K562 (cell line): ENCODE measurements around the gene ODAD3. TPM values are rescaled to one million over a fixed set of nuclear protein-coding genes. Genes with fewer than 3 reads are reported as not detected.
A peak's percentile ranks its signal among the peaks of the same experiment; 100 is the strongest.

Experiments
- ATAC-seq: fragments of 200-7000 bp; cut with Tn5 transposase; 3 replicates; pipeline ENCODE4 v1.9.1; 2020; ENCODE audit warnings: moderate library complexity
- BruUV-seq: library from RNA; stranded (reverse); fragments of 400-500 nt; replicated peaks from 2 replicates; lab custom pipeline; 2021; lab: Mats Ljungman, UMichigan
- CTCF ChIA-PET: fragments of 300-600 bp; formaldehyde crosslinking; extraction: SDS; loops from one replicate; lab custom pipeline; 2021; ENCODE audit warnings: low intra/inter-chr PET ratio; lab: Yijun Ruan, JAX
- POLR2A ChIA-PET: fragments of 300-600, 350-650 bp; sonication (Branson Sonifier 250); formaldehyde crosslinking; extraction: SDS; loops from one replicate; lab custom pipeline; 2021; ENCODE audit warnings: antibody characterized with exemption, inconsistent platforms; lab: Yijun Ruan, JAX
- DNase-seq, 4 experiments: peaks; one replicate each; pipeline versions ENCODE4 v3.0.0 to v3.0.0-alpha.2; 2011 to 2018; ENCODE audit warnings: low spot score in 3 of 4, mixed read lengths in 3 of 4; ENCODE audit errors: extremely low read depth in 1 of 4
- FAIRE-seq: peaks from 2 replicates; lab custom pipeline; 2011; peaks lifted over from hg19 to GRCh38; lab: Jason Lieb, UNC
- H2AFZ ChIP-seq: 2 replicates; pipeline ENCODE4 v1.6.0; 2011; ENCODE audit warnings: low read depth, low read length, control low read depth, inconsistent platforms
- H3K27ac ChIP-seq: fragments of 200-600 bp; 3 replicates; pipeline ENCODE4 v1.8.0; 2011; ENCODE audit warnings: low read depth, mild to moderate bottlenecking, control low read depth, inconsistent platforms, low read length, moderate library complexity, mixed read lengths; ENCODE audit errors: extremely low read depth
- H3K27me3 ChIP-seq, 2 experiments: fragments of 300-600 bp in 1 of 2; 2 replicates in 1 of 2; 3 replicates in 1 of 2; pipeline versions ENCODE4 v1.6.0 to v1.8.0; 2011; ENCODE audit warnings: inconsistent platforms in 2 of 2, low read length in 2 of 2, mild to moderate bottlenecking in 1 of 2, mixed read lengths in 1 of 2, moderate library complexity in 1 of 2; ENCODE audit not compliant: control insufficient read depth in 2 of 2, insufficient read depth in 2 of 2
- H3K36me3 ChIP-seq: fragments of 300-600 bp; 3 replicates; pipeline ENCODE4 v1.8.0; 2011; ENCODE audit warnings: mild to moderate bottlenecking, low read length, inconsistent platforms; ENCODE audit not compliant: control insufficient read depth, insufficient read depth
- H3K4me1 ChIP-seq, 2 experiments: fragments of 200-600 bp in 1 of 2; replicated peaks in 1 of 2; 2 replicates in 1 of 2; 3 replicates in 1 of 2; pipeline versions ENCODE4 v1.5.1 to v1.8.0; 2011; ENCODE audit warnings: inconsistent platforms in 2 of 2, low read length in 2 of 2, mild to moderate bottlenecking in 1 of 2, mixed read lengths in 1 of 2, moderate library complexity in 1 of 2; ENCODE audit not compliant: control insufficient read depth in 2 of 2, insufficient read depth in 2 of 2
- H3K4me2 ChIP-seq: 2 replicates; pipeline ENCODE4 v1.6.1; 2011; ENCODE audit warnings: low read length, control low read depth, inconsistent platforms, mixed read lengths; ENCODE audit not compliant: insufficient read depth
- H3K4me3 ChIP-seq: fragments of 200-600 bp; sonication (generic), shearing (Covaris generic); 2 replicates; pipeline ENCODE4 v1.5.1; 2016; ENCODE audit warnings: control low read depth, inconsistent platforms
- H3K79me2 ChIP-seq: fragments of 200-600 bp; 3 replicates; pipeline ENCODE4 v1.8.0; 2011; ENCODE audit warnings: low read length, inconsistent platforms; ENCODE audit not compliant: control insufficient read depth, insufficient read depth
- H3K9ac ChIP-seq, 2 experiments: 2 replicates each; pipeline versions ENCODE4 v1.6.0 to v1.6.1; 2011; ENCODE audit warnings: low read depth in 2 of 2, low read length in 2 of 2, control low read depth in 1 of 2, inconsistent platforms in 1 of 2, mild to moderate bottlenecking in 1 of 2, mixed read lengths in 1 of 2; ENCODE audit not compliant: insufficient read depth in 1 of 2
- H3K9me1 ChIP-seq: one replicate; pipeline ENCODE4 v1.6.0; 2011; ENCODE audit warnings: inconsistent platforms, mild to moderate bottlenecking, low read length, moderate library complexity; ENCODE audit not compliant: control insufficient read depth, insufficient read depth
- H3K9me3 ChIP-seq: replicated peaks from 2 replicates; pipeline ENCODE4 v1.5.1; 2011; ENCODE audit warnings: low read depth, low read length, inconsistent platforms; ENCODE audit not compliant: control insufficient read depth, insufficient read depth
- H4K20me1 ChIP-seq: replicated peaks from 2 replicates; pipeline ENCODE4 v1.6.1; 2011; ENCODE audit warnings: low read length, inconsistent platforms, mixed read lengths; ENCODE audit not compliant: control insufficient read depth, insufficient read depth
- CBX8 ChIP-seq: fragments of 200-600 bp; sonication (generic); IDR thresholded peaks from 2 replicates; pipeline ENCODE4 v1.6.1; 2012; ENCODE audit warnings: borderline replicate concordance, mixed run types, low read depth, mild to moderate bottlenecking, moderate library complexity, mixed read lengths, low read length, control low read depth, inconsistent platforms; ENCODE audit not compliant: poor library complexity, severe bottlenecking; ENCODE audit errors: extremely low read depth
- CTCFL ChIP-seq: IDR thresholded peaks from 2 replicates; pipeline ENCODE4 v1.6.1; 2011; ENCODE audit warnings: borderline replicate concordance, low read depth, mild to moderate bottlenecking, moderate library complexity, low read length; ENCODE audit not compliant: insufficient read depth, poor library complexity, severe bottlenecking
- ETS1 ChIP-seq: conservative IDR thresholded peaks from 2 replicates; pipeline ENCODE4 v1.6.1; 2011; ENCODE audit warnings: low read depth, mild to moderate bottlenecking, low read length; ENCODE audit not compliant: control insufficient read depth
- KAT8 ChIP-seq: fragments of 450-650 bp; IDR thresholded peaks from 2 replicates; pipeline ENCODE4 v1.6.1; 2016; ENCODE audit warnings: low read depth, mild to moderate bottlenecking
- L3MBTL2 ChIP-seq: fragments of 450-650 bp; IDR thresholded peaks from 2 replicates; pipeline ENCODE4 v1.6.1; 2016; ENCODE audit warnings: mild to moderate bottlenecking, moderate library complexity
- RBM15 ChIP-seq: fragments of 200-400 bp; formaldehyde crosslinking; IDR thresholded peaks from 2 replicates; pipeline ENCODE4 v1.6.1; 2018; ENCODE audit warnings: mild to moderate bottlenecking, low read length, moderate library complexity; ENCODE audit not compliant: insufficient read depth
- ZBTB33 ChIP-seq: sonication (generic); formaldehyde crosslinking; IDR thresholded peaks from 2 replicates; pipeline ENCODE4 v1.8.1; 2023; ENCODE audit warnings: mild to moderate bottlenecking, missing genetic modification reagents
- ZFPM2 ChIP-seq: fragments of 250-450 bp; sonication (Bioruptor Pico); IDR thresholded peaks from 2 replicates; pipeline ENCODE4 v1.5.1; 2022; ENCODE audit warnings: mild to moderate bottlenecking
- ZNF408 ChIP-seq: fragments of 250-450 bp; sonication (Bioruptor Pico); IDR thresholded peaks from 2 replicates; pipeline ENCODE4 v1.4.0; 2020; ENCODE audit warnings: low read depth, mild to moderate bottlenecking, moderate library complexity
- ZNF41 ChIP-seq: fragments of 250-450 bp; sonication (Bioruptor Pico); conservative IDR thresholded peaks from 2 replicates; pipeline ENCODE4 v1.4.0; 2020; ENCODE audit warnings: mild to moderate bottlenecking
- ZNF584 ChIP-seq: fragments of 200-800 bp; sonication (Bioruptor generic); IDR thresholded peaks from 2 replicates; pipeline ENCODE4 v1.6.1; 2016; ENCODE audit warnings: low read depth, mild to moderate bottlenecking, missing genetic modification characterization, missing compliant biosample characterization
- ZNF766 ChIP-seq: fragments of 200-800 bp; sonication (Bioruptor generic); conservative IDR thresholded peaks from 2 replicates; pipeline ENCODE4 v1.6.1; 2016; ENCODE audit warnings: missing genetic modification characterization, missing compliant biosample characterization
- WGBS: fragments of 100-300 bp; shearing (Covaris generic); methylation state at CpG from one replicate; pipeline ENCODE4 v1.1.6; 2016; ENCODE audit warnings: low coverage, mixed read lengths; ENCODE audit not compliant: insufficient coverage; ENCODE audit errors: missing lambda C conversion rate; 5-methylcytosine and 5-hydroxymethylcytosine counted together
- in situ Hi-C: fragments of 300-500 bp; cut with MboI; formaldehyde crosslinking; loops from 4 replicates; pipeline ENCODE4 v1.15.0; 2018; ENCODE audit warnings: inconsistent platforms, mixed read lengths
- intact Hi-C: fragments of 100-400 bp; cut with micrococcal nuclease; formaldehyde crosslinking; loops from 2 replicates; pipeline ENCODE4 v1.14.2; 2022
- polyA plus RNA-seq, 8 experiments: library from polyadenylated mRNA; depleted of rRNA in 4 of 8; stranded (reverse) in 5 of 8; unstranded in 3 of 8; fragments of >200 nt; fragmentation: Nextera tagmentation in 2 of 8; fragmentation: Illumina TruSeq in 1 of 8; extraction: Ambion mirVana in 2 of 8; extraction: Trizol in 1 of 8; gene quantifications; 2 replicates each; pipeline versions ENCODE4 v1.2.1 to v1.2.3, GENCODE V29; 2011 to 2014; ENCODE audit warnings: inconsistent platforms in 1 of 8, missing spikeins in 1 of 8
- total RNA-seq, 7 experiments: library from RNA; depleted of rRNA in 6 of 7; stranded (reverse); fragments of >200 nt in 6 of 7; fragmentation: Illumina TruSeq in 2 of 7; extraction: Trizol in 2 of 7; gene quantifications; 2 replicates each; pipeline versions ENCODE4 v1.2.1 to v1.2.3, GENCODE V29; 2011 to 2021; ENCODE audit warnings: low replicate concordance in 1 of 7

The ODAD3 gene
- total and polyA plus RNA-seq, 9 of the 15 experiments (the other 6 are each of a cell fraction or from before 2014, with no cell fraction given), result 0.07 to 0.72 (median 0.14) TPM; not detected in 2

GRCh38 chr19:11421371-11422098 lies 13.4 kb downstream of the ODAD3 start:
- no peak overlapping the region for H3K4me2 ChIP-seq
- peak; percentile 75 for FAIRE-seq
- 40% methylated on average over 28 of the region's 36 CpGs for WGBS
- H2AFZ ChIP-seq, result peak overlapping the region; percentile 56
- H3K4me1 ChIP-seq, result peaks cover 2 to 65% of the 10 kb centered on the region in 2 experiments; a peak in 3 of 5 replicates
- DNase-seq, result peak; percentile 59 to 89 (median 86)
- H3K27ac ChIP-seq, result no peak overlapping the region
- no peaks in the 10 kb centered on the region for H3K36me3 ChIP-seq
- no peaks in the 10 kb centered on the region for H3K79me2 ChIP-seq
- H3K9ac ChIP-seq, result peak overlapping the region in 1 of 2 experiments; percentile 76; a peak in 2 of 4 replicates
- ATAC-seq, result peak; percentile 90
- intact Hi-C loops, result no loop called here
- POLR2A ChIA-PET, result interaction anchor here (0.7 to 1.2 kb wide), 3 partner anchors 46 to 346 kb away, joined by 3 to 5 read pairs (median 3); no protein-coding TSS in a partner anchor
- CTCF ChIA-PET, result no interaction called here
- no peaks in the 10 kb centered on the region for H4K20me1 ChIP-seq
- in situ Hi-C loops, result no loop called here
- BruUV-seq, result no TSS peak
- H3K27me3 ChIP-seq, result peaks cover 2 to 23% of the 10 kb centered on the region in 2 experiments; a peak in 3 of 5 replicates
- no peak overlapping the region for H3K4me3 ChIP-seq
- no peaks in the 10 kb centered on the region for H3K9me1 ChIP-seq
- H3K9me3 ChIP-seq, result no peaks in the 10 kb centered on the region; the same call in 1 of the 2 replicates
- TF ChIP-seq ZNF41 (CRISPR knock-in tag) (no peak), ETS1 (no peak), CTCFL (no peak), ZNF408 (no peak), ZFPM2 (CRISPR knock-in tag) (no peak), RBM15 (no peak), ZBTB33 (CRISPR knock-in tag) (peak; percentile 85), L3MBTL2 (peak; percentile 47; the same call in 1 of the 2 replicates), CBX8 (no peak), KAT8 (no peak), ZNF766 (CRISPR knock-in tag) (no peak), ZNF584 (CRISPR knock-in tag) (no peak)
